GM12873 (cell line): ENCODE results near the gene HOTAIR.

Experiments used
- CTCF ChIP-seq: IDR thresholded peaks from 2 replicates; pipeline ENCODE4 v1.5.1; 2012; ENCODE audit warnings: low read depth, mild to moderate bottlenecking, moderate library complexity, low read length, control low read depth; ENCODE audit not compliant: insufficient read depth; ENCODE audit errors: missing control alignments

The HOTAIR gene

DNA sequence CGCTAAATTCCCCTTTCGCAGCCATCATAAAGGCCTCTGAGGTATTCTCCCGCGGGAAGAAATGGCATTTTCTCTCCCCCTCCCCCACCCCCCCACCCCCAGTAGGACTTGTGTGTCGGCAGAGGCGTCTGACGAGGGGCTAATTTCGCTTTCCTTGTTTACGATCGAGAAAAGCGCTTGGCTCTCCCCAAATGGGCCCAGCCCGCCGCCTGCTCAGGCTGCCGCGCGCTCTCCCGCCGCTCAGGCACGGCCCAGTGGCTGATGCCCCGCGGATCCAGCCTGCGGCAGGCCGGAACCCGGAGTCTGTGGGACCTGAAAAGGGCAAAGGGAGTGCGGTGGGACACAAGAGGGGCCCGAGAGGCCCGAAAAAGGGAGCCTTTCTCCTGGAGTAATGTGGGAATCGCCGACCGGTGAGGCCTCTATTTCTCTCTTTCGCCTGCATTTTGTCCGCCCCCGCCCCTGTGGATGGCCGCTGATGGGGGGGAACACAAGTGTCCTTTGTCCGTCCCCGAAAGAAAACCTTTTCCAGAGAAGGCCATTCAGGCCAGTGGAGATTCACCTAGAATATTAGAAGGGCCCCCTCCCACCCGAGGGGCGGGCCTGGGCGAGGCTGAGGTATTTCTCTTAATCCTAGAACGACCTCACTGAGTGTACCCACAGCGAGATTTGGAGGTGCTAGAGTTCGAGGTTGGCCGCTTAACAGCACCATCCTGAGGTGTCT is 44.5 kb upstream of the HOTAIR start:
- no peak for TF ChIP-seq CTCF

DNA sequence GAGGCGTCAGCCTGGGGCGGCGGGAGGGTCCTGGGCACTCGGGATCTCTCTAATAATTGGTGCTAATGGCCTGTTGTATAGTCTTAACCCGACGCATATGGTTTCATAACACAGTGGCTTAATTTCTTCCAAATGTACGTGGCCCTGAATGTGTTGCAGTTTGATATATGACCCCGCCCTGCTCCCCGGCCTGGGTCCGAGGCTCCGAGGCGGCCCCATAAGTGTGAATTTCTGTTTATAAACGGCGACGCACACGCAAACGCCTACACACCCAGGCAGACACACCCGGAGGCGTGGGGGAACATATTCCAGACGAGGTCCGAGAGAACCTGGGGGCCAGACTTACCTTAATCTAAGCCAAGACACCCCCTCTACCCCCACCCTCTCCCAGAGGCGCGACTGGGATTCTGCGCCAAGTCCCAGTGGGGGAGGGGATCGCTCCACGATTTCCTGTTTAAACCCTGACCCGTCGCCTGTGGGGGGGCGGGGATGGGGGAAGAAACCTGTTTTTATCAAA is 43.8 kb upstream of the HOTAIR start:
- TF ChIP-seq CTCF = no peak

DNA sequence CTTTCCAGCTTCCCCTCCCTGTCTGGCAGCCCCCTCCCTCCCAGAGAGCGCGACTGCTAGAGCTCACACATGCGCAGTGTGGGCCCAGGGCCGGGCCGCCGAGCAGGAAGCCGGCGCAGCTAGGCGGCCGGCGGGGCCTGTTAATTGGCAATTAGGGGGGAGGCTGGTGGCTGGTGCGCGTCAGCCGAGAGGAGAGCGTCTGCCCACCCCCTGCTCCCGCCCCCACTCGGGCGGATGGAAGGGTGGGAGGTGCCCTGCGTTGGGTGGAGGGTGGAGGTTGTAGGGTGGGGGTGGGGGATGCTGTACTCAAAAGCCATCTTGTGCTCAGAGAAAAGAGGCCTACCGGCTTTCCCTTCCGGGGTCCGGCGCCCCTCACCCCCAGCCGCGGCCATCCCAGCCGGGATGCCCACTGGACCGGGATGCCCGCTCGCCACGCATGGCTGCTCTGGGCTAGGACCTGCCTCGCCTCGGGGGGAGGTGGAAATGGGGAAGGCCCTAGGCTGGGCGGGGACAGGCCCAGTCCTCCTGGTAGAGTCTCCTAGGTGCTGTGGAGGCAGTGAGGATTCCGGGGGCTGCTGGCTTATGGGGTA is 43.2 kb upstream of the HOTAIR start:
- TF ChIP-seq CTCF = no peak

- peak; percentile 14 for TF ChIP-seq CTCF
These were observed 42.5 kb upstream of the HOTAIR start for GRCh38 chr12:54017027-54017788.

DNA sequence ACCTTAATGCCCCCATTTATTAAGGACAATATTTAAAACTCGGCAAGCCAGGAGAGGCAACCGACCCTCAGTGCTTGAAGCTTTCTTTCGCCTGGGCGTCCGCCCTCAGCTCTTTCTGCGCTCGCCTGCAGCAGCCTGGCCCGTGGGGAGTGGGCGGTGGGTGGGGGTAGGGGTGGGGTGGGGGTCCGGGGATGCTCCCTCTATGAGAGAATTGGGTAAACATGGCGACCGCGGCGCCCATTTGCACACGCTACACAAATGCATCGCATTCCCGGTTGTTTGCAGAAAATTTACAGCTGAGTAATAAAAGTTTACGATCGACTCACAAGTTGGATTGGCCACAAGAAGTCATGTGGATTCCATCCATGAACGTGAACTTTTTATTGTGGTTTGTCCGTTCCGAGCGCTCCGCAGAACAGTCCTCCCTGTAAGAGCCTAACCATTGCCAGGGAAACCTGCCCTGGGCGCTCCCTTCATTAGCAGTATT is 41.8 kb upstream of the HOTAIR start:
- no peak for TF ChIP-seq CTCF

- TF ChIP-seq CTCF = no peak
These were observed 41.3 kb upstream of the HOTAIR start for GRCh38 chr12:54016051-54016450.
